IPS-15b (cell line): ENCODE measurements around the gene ACVR1C.
"Not testable (repeated sequence)": the region's sequence is repeated elsewhere in the genome, so short reads cannot be mapped to it uniquely, and the experiment has no call there.

Experiments used
- H3K27me3 ChIP-seq: one replicate; pipeline ENCODE4 v1.6.1; 2013; ENCODE audit warnings: low read length; ENCODE audit not compliant: control insufficient read depth, insufficient read depth
- H3K36me3 ChIP-seq: one replicate; pipeline ENCODE4 v1.6.1; 2013; ENCODE audit warnings: low read length; ENCODE audit not compliant: control insufficient read depth, insufficient read depth
- H3K4me1 ChIP-seq: one replicate; pipeline ENCODE4 v1.6.1; 2013; ENCODE audit warnings: mild to moderate bottlenecking, low read length; ENCODE audit not compliant: control insufficient read depth, insufficient read depth
- H3K4me3 ChIP-seq: one replicate; pipeline ENCODE4 v1.5.1; 2013; ENCODE audit warnings: low read depth, low read length
- H3K9ac ChIP-seq: one replicate; pipeline ENCODE4 v1.6.1; 2013; ENCODE audit warnings: low read depth, mild to moderate bottlenecking, low read length
- H3K9me3 ChIP-seq: one replicate; pipeline ENCODE4 v1.6.1; 2013; ENCODE audit warnings: mild to moderate bottlenecking, low read length; ENCODE audit not compliant: control insufficient read depth, insufficient read depth

The ACVR1C gene

GRCh38 chr2:157572725-157573124 lies 55.9 kb downstream of the ACVR1C start:
- H3K36me3 ChIP-seq = no peaks in the 10 kb centered on the region
- no peak overlapping the region for H3K4me3 ChIP-seq
- no peaks in the 10 kb centered on the region for H3K27me3 ChIP-seq
- no peaks in the 10 kb centered on the region for H3K4me1 ChIP-seq
- no peak overlapping the region for H3K9ac ChIP-seq
- H3K9me3 ChIP-seq = no peaks in the 10 kb centered on the region

GRCh38 chr2:157566623-157567022 lies 62.0 kb downstream of the ACVR1C start:
- H3K36me3 ChIP-seq, H3K4me3 ChIP-seq, H3K4me1 ChIP-seq, H3K9ac ChIP-seq, H3K9me3 ChIP-seq, H3K27me3 ChIP-seq: not testable (repeated sequence)

GRCh38 chr2:157566113-157566512 lies 62.6 kb downstream of the ACVR1C start:
- H3K36me3 ChIP-seq, H3K9ac ChIP-seq, H3K27me3 ChIP-seq, H3K9me3 ChIP-seq, H3K4me1 ChIP-seq: not testable (repeated sequence)
- peak overlapping the region; percentile 37 for H3K4me3 ChIP-seq

- Histone ChIP-seq H3K27me3 (no peaks in the 10 kb centered on the region), H3K9me3 (no peaks in the 10 kb centered on the region), H3K9ac (no peak overlapping the region), H3K4me3 (no peak overlapping the region), H3K4me1 (peaks cover 2% of the 10 kb centered on the region), H3K36me3 (no peaks in the 10 kb centered on the region)
These were observed 63.1 kb downstream of the ACVR1C start for GRCh38 chr2:157565550-157565949.

GRCh38 chr2:157559890-157560289 lies 68.8 kb downstream of the ACVR1C start:
- Histone ChIP-seq H3K36me3 (no peaks in the 10 kb centered on the region), H3K4me1 (peaks cover 8% of the 10 kb centered on the region), H3K9me3 (no peaks in the 10 kb centered on the region), H3K4me3 (no peak overlapping the region), H3K27me3 (no peaks in the 10 kb centered on the region), H3K9ac (no peak overlapping the region)

- Histone ChIP-seq H3K4me3 (no peak overlapping the region), H3K4me1 (peaks cover 8% of the 10 kb centered on the region), H3K36me3 (no peaks in the 10 kb centered on the region), H3K9me3 (no peaks in the 10 kb centered on the region), H3K27me3 (no peaks in the 10 kb centered on the region), H3K9ac (no peak overlapping the region)
These were observed 69.2 kb downstream of the ACVR1C start for GRCh38 chr2:157559461-157559860.

- Histone ChIP-seq H3K4me1 (peaks cover 8% of the 10 kb centered on the region), H3K9ac (no peak overlapping the region), H3K9me3 (no peaks in the 10 kb centered on the region), H3K36me3 (no peaks in the 10 kb centered on the region), H3K27me3 (no peaks in the 10 kb centered on the region), H3K4me3 (no peak overlapping the region)
These were observed 69.6 kb downstream of the ACVR1C start for GRCh38 chr2:157559061-157559460.

GRCh38 chr2:157557770-157558169 lies 70.9 kb downstream of the ACVR1C start:
- Histone ChIP-seq H3K9ac (no peak overlapping the region), H3K36me3 (no peaks in the 10 kb centered on the region), H3K4me3 (no peak overlapping the region), H3K9me3 (no peaks in the 10 kb centered on the region), H3K27me3 (no peaks in the 10 kb centered on the region), H3K4me1 (peaks cover 8% of the 10 kb centered on the region)

GRCh38 chr2:157540102-157540501 lies 88.6 kb downstream of the ACVR1C start:
- no peak overlapping the region for H3K4me3 ChIP-seq
- H3K36me3 ChIP-seq = no peaks in the 10 kb centered on the region
- H3K9ac ChIP-seq = no peak overlapping the region
- no peaks in the 10 kb centered on the region for H3K9me3 ChIP-seq
- no peaks in the 10 kb centered on the region for H3K4me1 ChIP-seq
- H3K27me3 ChIP-seq = no peaks in the 10 kb centered on the region

GRCh38 chr2:157538064-157538463 lies 90.6 kb downstream of the ACVR1C start:
- Histone ChIP-seq H3K27me3 (no peaks in the 10 kb centered on the region), H3K9ac (no peak overlapping the region), H3K4me1 (no peaks in the 10 kb centered on the region), H3K4me3 (no peak overlapping the region), H3K36me3 (no peaks in the 10 kb centered on the region), H3K9me3 (no peaks in the 10 kb centered on the region)

GRCh38 chr2:157536815-157537214 lies 91.8 kb downstream of the ACVR1C start:
- H3K27me3 ChIP-seq = no peaks in the 10 kb centered on the region
- no peaks in the 10 kb centered on the region for H3K36me3 ChIP-seq
- no peak overlapping the region for H3K4me3 ChIP-seq
- H3K9me3 ChIP-seq = no peaks in the 10 kb centered on the region
- H3K4me1 ChIP-seq = no peaks in the 10 kb centered on the region
- no peak overlapping the region for H3K9ac ChIP-seq

GRCh38 chr2:157528963-157529751 lies 99.5 kb downstream of the ACVR1C start:
- H3K9me3 ChIP-seq = no peaks in the 10 kb centered on the region
- no peak overlapping the region for H3K9ac ChIP-seq
- no peak overlapping the region for H3K4me3 ChIP-seq
- no peaks in the 10 kb centered on the region for H3K36me3 ChIP-seq
- no peaks in the 10 kb centered on the region for H3K4me1 ChIP-seq
- no peaks in the 10 kb centered on the region for H3K27me3 ChIP-seq
